Measurements from ENCODE around the gene MRRF.

MRRF gene

DNA sequence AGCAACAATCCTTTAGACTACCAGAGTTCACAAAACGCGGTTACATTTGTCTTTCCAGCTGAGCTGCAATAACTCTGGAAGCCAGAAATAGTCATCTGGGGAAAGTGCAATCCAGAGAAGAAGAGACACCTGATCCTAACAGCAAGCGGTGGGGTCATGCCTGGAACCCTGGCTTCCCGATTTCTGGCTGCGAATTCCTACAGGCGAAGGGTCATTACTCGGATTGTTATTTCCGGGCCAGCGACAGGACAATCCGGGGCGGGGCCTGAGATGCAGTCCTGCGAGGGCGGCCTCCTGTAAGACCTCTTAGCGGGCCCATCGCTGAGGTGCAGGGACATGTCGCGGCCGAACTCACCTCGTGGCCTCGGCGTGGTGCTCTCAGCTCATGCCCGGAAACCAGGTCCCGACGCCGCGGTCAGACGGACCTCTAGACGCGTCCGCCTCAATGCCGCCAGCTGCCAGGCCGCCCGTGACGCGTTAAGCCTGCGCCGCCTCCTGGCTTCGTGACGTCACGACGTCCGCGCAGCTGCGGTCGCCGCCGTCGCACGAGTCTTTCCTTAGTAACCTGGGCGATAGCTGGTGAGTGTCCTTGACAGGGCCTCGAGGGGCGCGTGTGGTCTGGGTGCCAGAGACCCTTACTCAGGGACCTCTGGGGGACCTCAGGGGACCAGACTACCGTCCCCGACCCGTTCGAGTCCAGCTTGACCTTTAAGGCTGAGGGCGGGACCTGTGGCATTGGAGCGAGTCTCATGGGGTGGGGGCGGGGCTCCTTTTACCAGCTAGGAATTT is at the start of gene MRRF, which contains the start of gene RBM18:
Gene MRRF, plus strand, starts transcription at position 523 of the 789 bp plus-strand sequence. CDS start 6,010 bp downstream, outside the sequence.
Gene RBM18, minus strand, starts transcription at position 481 of the 789 bp plus-strand sequence. CDS start 3,348 bp downstream, outside the sequence.
- H3K4me1 ChIP-seq = peaks cover 49 to 58% (median 53%) of the 10 kb centered on the region in 10 experiments
- peak within 1 kb of the TSS; percentile 83 to 98 (median 91) for H3K4me2 ChIP-seq
- H3K9me3 ChIP-seq (replicated peaks in 1 of 11) = no peaks in the 10 kb centered on the region
- H4K20me1 ChIP-seq = peaks cover 0 to 41% (median 18%) of the 10 kb centered on the region in 11 experiments; a peak in 14 of 22 replicates
- peak within 1 kb of the TSS; percentile 80 to 97 (median 91) for H3K27ac ChIP-seq
- no peaks in the 10 kb centered on the region for H3K27me3 ChIP-seq
- TF ChIP-seq Cebpa-rat (IDR thresholded peaks at IDR 0.05) = no peak
- peak within 1 kb of the TSS; percentile 74 to 94 (median 90) for H3K9ac ChIP-seq
- peak within 1 kb of the TSS; percentile 80 to 92 (median 82) for H3K4me3 ChIP-seq
- H3K36me3 ChIP-seq = peaks cover 23 to 35% (median 32%) of the 10 kb centered on the region in 11 experiments

GRCh38 chr9:122215663-122216062 is 49.0 kb upstream of the MRRF start:
- Histone ChIP-seq H3K9me3 (replicated peaks in 1 of 11) (peaks cover 0 to 11% (median 0%) of the 10 kb centered on the region in 11 experiments; a peak in 6 of 22 replicates), H4K20me1 (peaks cover 0 to 25% (median 0%) of the 10 kb centered on the region in 11 experiments; a peak in 2 of 22 replicates), H3K27me3 (peaks cover 61 to 91% (median 78%) of the 10 kb centered on the region in 11 experiments), H3K4me3 (no peak overlapping the region), H3K36me3 (no peaks in the 10 kb centered on the region), H3K27ac (no peak overlapping the region), H3K4me1 (peaks cover 26 to 55% (median 48%) of the 10 kb centered on the region in 10 experiments), H3K4me2 (no peak overlapping the region; a peak in 1 of 22 replicates), H3K9ac (no peak overlapping the region)
- TF ChIP-seq Cebpa-rat (IDR thresholded peaks at IDR 0.05) = no peak

- peaks cover 67 to 97% (median 84%) of the 10 kb centered on the region in 11 experiments for H3K27me3 ChIP-seq
- H3K4me3 ChIP-seq = no peak overlapping the region
- peaks cover 0 to 11% (median 0%) of the 10 kb centered on the region in 11 experiments; a peak in 6 of 22 replicates for H3K9me3 ChIP-seq (replicated peaks in 1 of 11)
- no peak overlapping the region for H3K9ac ChIP-seq
- H3K4me2 ChIP-seq = no peak overlapping the region; a peak in 1 of 22 replicates
- no peak overlapping the region for H3K27ac ChIP-seq
- no peak for TF ChIP-seq Cebpa-rat (IDR thresholded peaks at IDR 0.05)
- H4K20me1 ChIP-seq = peaks cover 0 to 26% (median 0%) of the 10 kb centered on the region in 11 experiments; a peak in 2 of 22 replicates
- H3K36me3 ChIP-seq = no peaks in the 10 kb centered on the region
- peaks cover 31 to 61% (median 54%) of the 10 kb centered on the region in 10 experiments for H3K4me1 ChIP-seq
Measured at GRCh38 chr9:122216138-122216797, 48.4 kb upstream of the MRRF start.

DNA sequence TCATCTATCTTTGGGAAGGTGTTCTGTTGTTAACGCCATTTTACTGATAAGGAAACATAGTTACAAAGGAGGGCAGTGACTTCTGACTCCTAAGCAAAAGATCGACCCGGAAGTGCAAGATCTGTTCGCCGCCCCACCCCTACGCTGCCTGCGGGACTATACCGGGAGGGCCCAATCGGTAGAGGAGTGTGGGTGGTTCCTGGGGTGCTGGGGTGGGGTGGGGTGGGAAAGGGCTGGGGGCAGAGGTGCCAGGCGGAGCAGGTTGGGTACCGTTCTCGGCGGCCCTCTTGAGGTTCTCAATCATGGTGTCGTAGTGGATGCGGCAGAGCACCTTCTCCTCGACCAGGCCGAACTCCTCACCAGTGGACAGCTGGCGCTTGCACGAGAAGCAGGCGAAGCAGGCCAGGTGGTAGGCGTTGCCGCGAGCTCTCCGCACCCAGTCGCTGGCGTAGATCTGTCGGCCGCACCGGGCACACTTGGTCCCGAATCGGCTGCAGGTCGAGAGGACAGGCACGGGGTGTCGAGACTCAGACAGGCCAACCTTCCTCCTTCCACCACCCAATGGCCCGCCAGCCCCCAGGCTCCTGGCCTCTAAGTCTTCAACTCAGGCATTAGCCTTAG is 47.8 kb upstream of the MRRF start:
- peaks cover 0 to 11% (median 0%) of the 10 kb centered on the region in 11 experiments; a peak in 6 of 22 replicates for H3K9me3 ChIP-seq (replicated peaks in 1 of 11)
- TF ChIP-seq Cebpa-rat (IDR thresholded peaks at IDR 0.05) = no peak
- H3K9ac ChIP-seq = no peak overlapping the region
- H3K27ac ChIP-seq = no peak overlapping the region
- peaks cover 72 to 97% (median 87%) of the 10 kb centered on the region in 11 experiments for H3K27me3 ChIP-seq
- no peak overlapping the region for H3K4me3 ChIP-seq
- H4K20me1 ChIP-seq = peaks cover 0 to 26% (median 0%) of the 10 kb centered on the region in 11 experiments; a peak in 2 of 22 replicates
- H3K4me1 ChIP-seq = peaks cover 38 to 67% (median 59%) of the 10 kb centered on the region in 10 experiments
- no peaks in the 10 kb centered on the region for H3K36me3 ChIP-seq
- peak overlapping the region in 9 of 11 experiments; percentile 90 to 98 (median 95); a peak in 16 of 22 replicates for H3K4me2 ChIP-seq

GRCh38 chr9:122217640-122218039 is 47.0 kb upstream of the MRRF start:
- no peak overlapping the region for H3K4me3 ChIP-seq
- peaks cover 69 to 96% (median 84%) of the 10 kb centered on the region in 11 experiments for H3K27me3 ChIP-seq
- H3K9me3 ChIP-seq (replicated peaks in 1 of 11) = peaks cover 0 to 11% (median 0%) of the 10 kb centered on the region in 11 experiments; a peak in 6 of 22 replicates
- H3K4me2 ChIP-seq = peak overlapping the region; percentile 89 to 98 (median 95); a peak in 21 of 22 replicates
- peaks cover 0 to 26% (median 0%) of the 10 kb centered on the region in 11 experiments; a peak in 2 of 22 replicates for H4K20me1 ChIP-seq
- no peaks in the 10 kb centered on the region for H3K36me3 ChIP-seq
- no peak for TF ChIP-seq Cebpa-rat (IDR thresholded peaks at IDR 0.05)
- H3K27ac ChIP-seq = peak overlapping the region in 5 of 11 experiments; percentile 69 to 79 (median 75); a peak in 9 of 22 replicates
- H3K4me1 ChIP-seq = peaks cover 45 to 74% (median 65%) of the 10 kb centered on the region in 10 experiments
- peak overlapping the region in 1 of 11 experiments; percentile 67; a peak in 2 of 22 replicates for H3K9ac ChIP-seq

- H3K4me1 ChIP-seq = peaks cover 51 to 76% (median 68%) of the 10 kb centered on the region in 10 experiments
- peak in 1 of 11 experiments; percentile 42; a peak in 2 of 22 replicates for TF ChIP-seq Cebpa-rat (IDR thresholded peaks at IDR 0.05)
- H3K4me2 ChIP-seq = peak overlapping the region; percentile 89 to 98 (median 95)
- H3K9me3 ChIP-seq (replicated peaks in 1 of 11) = peaks cover 0 to 11% (median 0%) of the 10 kb centered on the region in 11 experiments; a peak in 6 of 22 replicates
- H4K20me1 ChIP-seq = peaks cover 0 to 21% (median 0%) of the 10 kb centered on the region in 11 experiments; a peak in 2 of 22 replicates
- H3K27me3 ChIP-seq = peaks cover 62 to 95% (median 83%) of the 10 kb centered on the region in 11 experiments
- peak overlapping the region; percentile 36 to 67 (median 52); a peak in 19 of 20 replicates for H3K4me3 ChIP-seq
- H3K36me3 ChIP-seq = no peaks in the 10 kb centered on the region
- H3K27ac ChIP-seq = peak overlapping the region in 8 of 11 experiments; percentile 64 to 79 (median 74); a peak in 16 of 22 replicates
- peak overlapping the region in 10 of 11 experiments; percentile 39 to 71 (median 66); a peak in 18 of 22 replicates for H3K9ac ChIP-seq
Measured at GRCh38 chr9:122218071-122218934, 46.4 kb upstream of the MRRF start.

All from BLaER1 treated with 17β-estradiol and CSF1 and Interleukin-3, amounts not matched to agents 10 nM and 100 nM (cell line).